Measurements from ENCODE around the gene HS6ST1. TPM values are rescaled to one million over a fixed set of nuclear protein-coding genes. Genes with fewer than 3 reads are reported as not detected.

HS6ST1 gene
- total RNA-seq, 1 donor from 2014 or later: 23.3 TPM

- Mint-ChIP-seq H3K9me3 (ENCODE audit: unreplicated experiment) (no peaks in the 10 kb centered on the region), H3K4me3 (ENCODE audit: unreplicated experiment) (no peak overlapping the region), H3K27ac (ENCODE audit: unreplicated experiment) (no peak overlapping the region), H3K4me1 (ENCODE audit: unreplicated experiment) (peaks cover 13% of the 10 kb centered on the region), H3K36me3 (ENCODE audit: low read depth, unreplicated experiment) (no peaks in the 10 kb centered on the region), H3K27me3 (ENCODE audit: unreplicated experiment) (peaks cover 8% of the 10 kb centered on the region)
- DNase-seq (ENCODE audit: low spot score): no peak
- TF ChIP-seq CTCF (IDR thresholded peaks at IDR 0.05; ENCODE audit: unreplicated experiment): no peak
These were observed 25.9 kb downstream of the HS6ST1 start for GRCh38 chr2:128292599-128293425.

- TF ChIP-seq CTCF (IDR thresholded peaks at IDR 0.05; ENCODE audit: unreplicated experiment): no peak
- Mint-ChIP-seq H3K27me3 (ENCODE audit: unreplicated experiment) (peaks cover 8% of the 10 kb centered on the region), H3K27ac (ENCODE audit: unreplicated experiment) (no peak overlapping the region), H3K4me3 (ENCODE audit: unreplicated experiment) (no peak overlapping the region), H3K9me3 (ENCODE audit: unreplicated experiment) (no peaks in the 10 kb centered on the region), H3K4me1 (ENCODE audit: unreplicated experiment) (peaks cover 13% of the 10 kb centered on the region), H3K36me3 (ENCODE audit: low read depth, unreplicated experiment) (no peaks in the 10 kb centered on the region)
- DNase-seq (ENCODE audit: low spot score): no peak
These were observed 26.6 kb downstream of the HS6ST1 start for GRCh38 chr2:128291844-128292598.

GRCh38 chr2:128291161-128291843 lies 27.4 kb downstream of the HS6ST1 start:
- Mint-ChIP-seq H3K27me3 (ENCODE audit: unreplicated experiment) (peaks cover 8% of the 10 kb centered on the region), H3K4me3 (ENCODE audit: unreplicated experiment) (no peak overlapping the region), H3K36me3 (ENCODE audit: low read depth, unreplicated experiment) (no peaks in the 10 kb centered on the region), H3K4me1 (ENCODE audit: unreplicated experiment) (peaks cover 16% of the 10 kb centered on the region), H3K27ac (ENCODE audit: unreplicated experiment) (no peak overlapping the region), H3K9me3 (ENCODE audit: unreplicated experiment) (no peaks in the 10 kb centered on the region)
- no peak for DNase-seq (ENCODE audit: low spot score)
- no peak for TF ChIP-seq CTCF (IDR thresholded peaks at IDR 0.05; ENCODE audit: unreplicated experiment)

- DNase-seq (ENCODE audit: low spot score): no peak
- H3K27ac Mint-ChIP-seq (ENCODE audit: unreplicated experiment): no peak overlapping the region
- no peak for TF ChIP-seq CTCF (IDR thresholded peaks at IDR 0.05; ENCODE audit: unreplicated experiment)
- H3K27me3 Mint-ChIP-seq (ENCODE audit: unreplicated experiment): peaks cover 8% of the 10 kb centered on the region
- no peaks in the 10 kb centered on the region for H3K9me3 Mint-ChIP-seq (ENCODE audit: unreplicated experiment)
- H3K36me3 Mint-ChIP-seq (ENCODE audit: low read depth, unreplicated experiment): no peaks in the 10 kb centered on the region
- peaks cover 18% of the 10 kb centered on the region for H3K4me1 Mint-ChIP-seq (ENCODE audit: unreplicated experiment)
- no peak overlapping the region for H3K4me3 Mint-ChIP-seq (ENCODE audit: unreplicated experiment)
These were observed 28.3 kb downstream of the HS6ST1 start for GRCh38 chr2:128290356-128290755.
